ENCODE data around the gene GM2A.

GM2A gene

GRCh38 chr5:151317871-151318270 is 64.9 kb downstream of the GM2A start:
- Histone ChIP-seq H3K9me2 (replicated peaks; ENCODE audit: insufficient read depth, low read length) (no peaks in the 10 kb centered on the region), H3K27ac (ENCODE audit: low read depth, low read length) (no peak overlapping the region), H2AFZ (ENCODE audit: low read depth, low read length, severe bottlenecking) (no peak overlapping the region), H3F3A (ENCODE audit: insufficient read depth) (no peaks in the 10 kb centered on the region), H4K20me1 (ENCODE audit: low read depth, low read length) (no peaks in the 10 kb centered on the region), H3K9me3 (ENCODE audit: insufficient read depth, low read length) (no peaks in the 10 kb centered on the region), H3K27me3 (ENCODE audit: low read length) (no peaks in the 10 kb centered on the region), H3K9ac (ENCODE audit: low read length) (no peak overlapping the region), H3K4me2 (ENCODE audit: low read depth, low read length, poor library complexity, severe bottlenecking) (no peak overlapping the region), H3K79me2 (ENCODE audit: insufficient read depth, low read length) (no peaks in the 10 kb centered on the region), H3K36me3 (ENCODE audit: low read length) (no peaks in the 10 kb centered on the region), H3K4me3 (ENCODE audit: insufficient read depth, low read length, poor library complexity, severe bottlenecking) (no peak overlapping the region)
- TF ChIP-seq EZH2phosphoT487 (conservative IDR thresholded peaks at IDR 0.05; ENCODE audit: low read length) (no peak), CTCF (IDR thresholded peaks at IDR 0.05; ENCODE audit: insufficient read depth, low read length, poor library complexity, severe bottlenecking) (no peak)

DNA sequence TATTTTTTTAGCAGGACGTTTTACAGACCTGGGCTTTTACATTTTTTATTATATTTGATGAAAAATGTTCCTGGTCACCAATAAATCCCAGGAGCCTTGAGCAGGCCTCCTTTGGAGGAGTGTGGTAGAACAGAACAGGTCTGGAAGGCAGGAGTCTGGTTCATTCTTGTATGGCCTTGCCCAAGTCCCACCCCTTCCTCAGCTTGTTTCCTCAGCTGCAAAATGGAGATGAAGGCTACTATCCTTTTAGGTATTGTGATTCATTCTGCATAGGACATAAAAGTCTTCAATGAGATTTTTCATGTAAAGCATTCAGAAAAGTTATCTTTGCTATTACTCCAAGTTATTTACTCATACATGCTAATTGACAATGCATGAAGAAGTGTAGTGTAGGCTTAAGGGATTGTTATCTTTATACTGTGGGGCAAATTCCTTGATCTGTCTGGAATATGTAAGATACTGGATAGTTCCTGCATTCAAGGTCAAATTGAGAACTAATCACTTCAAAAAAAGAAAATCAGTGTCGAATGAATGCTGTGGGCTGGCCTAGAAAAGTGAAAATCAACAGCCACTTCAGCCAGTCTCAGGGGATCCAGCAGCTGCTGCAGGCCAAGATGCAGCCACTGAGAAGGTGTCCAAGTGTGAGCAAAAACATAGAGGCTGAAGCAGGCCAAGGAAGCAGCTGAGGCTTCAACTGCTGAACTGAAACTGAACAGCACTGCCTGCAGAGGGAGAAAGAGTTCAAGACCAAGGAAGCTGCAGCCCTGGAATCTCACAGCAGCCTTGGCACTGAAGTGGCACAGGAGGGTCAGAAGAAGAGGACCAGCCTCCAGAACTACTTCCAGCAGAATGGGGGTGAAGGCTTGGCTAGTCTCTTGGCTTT is 66.1 kb downstream of the GM2A start:
- TF ChIP-seq EZH2phosphoT487 (conservative IDR thresholded peaks at IDR 0.05; ENCODE audit: low read length) (no peak), CTCF (IDR thresholded peaks at IDR 0.05; ENCODE audit: insufficient read depth, low read length, poor library complexity, severe bottlenecking) (no peak)
- Histone ChIP-seq H3K9me3 (ENCODE audit: insufficient read depth, low read length) (no peaks in the 10 kb centered on the region), H4K20me1 (ENCODE audit: low read depth, low read length) (no peaks in the 10 kb centered on the region), H3K79me2 (ENCODE audit: insufficient read depth, low read length) (no peaks in the 10 kb centered on the region), H3K9me2 (replicated peaks; ENCODE audit: insufficient read depth, low read length) (no peaks in the 10 kb centered on the region), H2AFZ (ENCODE audit: low read depth, low read length, severe bottlenecking) (no peak overlapping the region), H3K4me2 (ENCODE audit: low read depth, low read length, poor library complexity, severe bottlenecking) (no peak overlapping the region), H3K27me3 (ENCODE audit: low read length) (no peaks in the 10 kb centered on the region), H3F3A (ENCODE audit: insufficient read depth) (no peaks in the 10 kb centered on the region), H3K9ac (ENCODE audit: low read length) (no peak overlapping the region), H3K36me3 (ENCODE audit: low read length) (no peaks in the 10 kb centered on the region), H3K4me3 (ENCODE audit: insufficient read depth, low read length, poor library complexity, severe bottlenecking) (no peak overlapping the region), H3K27ac (ENCODE audit: low read depth, low read length) (no peak overlapping the region)
